ENCODE results near the gene ZNF566.

Gene ZNF566

DNA sequence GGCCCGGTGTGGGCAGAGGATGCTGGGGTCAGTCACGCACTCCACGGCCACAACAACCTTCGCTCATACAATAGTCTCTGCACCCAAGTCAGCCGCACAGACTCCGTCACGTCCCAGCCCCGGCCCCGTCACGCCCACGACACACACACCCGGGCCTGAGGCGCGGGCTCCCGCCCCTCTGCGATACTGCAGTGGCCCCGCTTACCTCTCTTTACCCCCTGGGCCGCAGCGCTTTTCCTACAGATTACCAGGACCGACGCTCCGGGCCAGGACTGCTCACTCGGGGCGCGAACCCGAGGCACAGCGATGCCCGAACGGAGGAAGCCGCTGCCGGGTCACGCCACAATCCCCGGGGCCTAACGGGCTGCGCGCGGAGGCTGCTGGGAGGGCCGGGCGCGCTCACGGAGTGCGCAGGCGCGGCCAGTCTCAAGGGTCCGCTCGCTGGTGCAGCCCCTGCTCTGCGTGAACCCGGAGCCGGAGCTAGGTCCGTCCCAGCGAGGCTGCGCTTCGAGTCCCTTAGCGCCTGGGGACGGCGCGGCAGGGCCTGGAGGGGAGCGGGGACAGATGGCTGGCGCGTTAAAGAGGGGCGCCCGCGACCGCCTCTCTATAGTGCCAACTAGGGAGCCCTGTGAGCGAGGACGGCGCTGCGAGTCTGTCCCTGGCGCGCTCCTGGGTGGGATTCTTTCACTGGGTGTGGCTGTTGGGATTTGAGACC is 70.9 kb downstream of the ZNF566 start, which contains the start of gene ZFP82:
Gene ZFP82 (minus strand): TSS at position 358 of the 715 bp plus-strand sequence. CDS start 8,855 bp downstream, outside the sequence.
- Histone ChIP-seq H4K91ac (ENCODE audit: low read length) (peak within 1 kb of the TSS; percentile 88), H3K9ac (ENCODE audit: low read length) (peak within 1 kb of the TSS; percentile 97), H3K27me3 (ENCODE audit: control insufficient read depth in 1 of 2, insufficient read depth in 1 of 2, low read length in 2 of 2) (peaks cover 0 to 6% of the 10 kb centered on the region in 2 experiments), H4K8ac (ENCODE audit: low read length) (peak within 1 kb of the TSS; percentile 96), H3K14ac (ENCODE audit: low read length in 2 of 2) (peak within 1 kb of the TSS in 1 of 2 experiments; percentile 85), H2BK12ac (ENCODE audit: low read length in 2 of 2) (peak within 1 kb of the TSS in 1 of 2 experiments; percentile 15), H3K27ac (ENCODE audit: low read length, poor library complexity, severe bottlenecking) (peak within 1 kb of the TSS; percentile 63), H3K4me3 (ENCODE audit: insufficient read depth in 1 of 2, low read depth in 1 of 2, low read length in 2 of 2) (peak within 1 kb of the TSS; percentile 69 to 93), H2BK120ac (ENCODE audit: low read depth, low read length) (peak within 1 kb of the TSS; percentile 87), H3K23ac (ENCODE audit: low read length in 2 of 2) (no peak within 1 kb of the TSS), H2AFZ (ENCODE audit: low read depth, low read length) (peak within 1 kb of the TSS; percentile 99), H3K4me2 (ENCODE audit: low read length, poor library complexity, severe bottlenecking) (peak within 1 kb of the TSS; percentile 82), H2AK5ac (ENCODE audit: low read length, severe bottlenecking) (no peak within 1 kb of the TSS), H3K9me3 (ENCODE audit: control insufficient read depth, low read length) (peaks cover 27% of the 10 kb centered on the region), H3K79me1 (replicated peaks; ENCODE audit: low read length, poor library complexity, severe bottlenecking) (peaks cover 7% of the 10 kb centered on the region), H2BK5ac (ENCODE audit: low read depth, low read length, poor library complexity, severe bottlenecking) (no peak within 1 kb of the TSS), H3K36me3 (ENCODE audit: control insufficient read depth in 1 of 2, insufficient read depth in 2 of 2, low read depth in 1 of 2, low read length in 2 of 2) (peaks cover 3 to 6% of the 10 kb centered on the region in 2 experiments), H3K4ac (ENCODE audit: low read depth in 1 of 2, low read length in 2 of 2) (peak within 1 kb of the TSS in 1 of 2 experiments; percentile 84), H3K18ac (ENCODE audit: low read depth in 1 of 2, low read length in 2 of 2) (peak within 1 kb of the TSS; percentile 89 to 90), H2BK15ac (ENCODE audit: low read depth, poor library complexity, severe bottlenecking) (peak within 1 kb of the TSS; percentile 91), H3K4me1 (ENCODE audit: control insufficient read depth, insufficient read depth, low read depth, low read length) (peaks cover 11% of the 10 kb centered on the region)
- WGBS = under 1% methylated on average over 69 of the region's 70 CpGs
- DNase-seq = peak; percentile 84

DNA sequence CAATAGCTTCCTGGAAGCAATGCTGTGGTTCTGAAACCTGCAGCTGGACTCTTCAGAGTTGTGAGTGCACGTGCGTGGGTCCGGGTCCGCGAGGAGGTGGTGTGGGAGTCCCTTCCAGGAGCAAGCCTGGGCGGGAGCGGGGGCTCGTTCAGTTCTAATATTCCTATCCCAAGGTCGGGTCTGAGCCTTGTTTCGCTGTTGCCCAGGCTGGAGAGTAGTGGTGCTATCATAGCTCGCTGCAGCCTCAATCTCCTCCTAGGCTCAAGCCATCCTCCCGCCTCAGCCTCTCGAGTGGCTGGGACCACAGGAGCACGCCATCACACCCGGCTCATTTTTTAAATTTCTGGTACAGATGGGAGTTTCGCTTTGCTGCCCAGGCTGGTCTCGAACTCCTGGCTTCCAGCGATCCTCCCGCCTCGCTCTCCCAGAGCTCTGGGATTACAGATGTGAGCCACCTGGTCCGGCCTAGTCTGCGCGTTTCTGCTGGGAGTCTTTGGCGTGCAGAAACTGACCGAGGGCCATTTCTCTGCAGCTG is 71.5 kb downstream of the ZNF566 start:
- H3K4me2 ChIP-seq (ENCODE audit: low read length, poor library complexity, severe bottlenecking) = peak overlapping the region; percentile 82
- H3K27me3 ChIP-seq (ENCODE audit: control insufficient read depth in 1 of 2, insufficient read depth in 1 of 2, low read length in 2 of 2) = peaks cover 0 to 6% of the 10 kb centered on the region in 2 experiments
- no peak overlapping the region for H2BK12ac ChIP-seq (ENCODE audit: low read length in 2 of 2)
- H3K27ac ChIP-seq (ENCODE audit: low read length, poor library complexity, severe bottlenecking) = peak overlapping the region; percentile 63
- peak overlapping the region; percentile 69 to 93 for H3K4me3 ChIP-seq (ENCODE audit: insufficient read depth in 1 of 2, low read depth in 1 of 2, low read length in 2 of 2)
- no peak overlapping the region for H2AK5ac ChIP-seq (ENCODE audit: low read length, severe bottlenecking)
- H4K91ac ChIP-seq (ENCODE audit: low read length) = no peak overlapping the region
- peaks cover 7 to 12% of the 10 kb centered on the region in 2 experiments for H3K36me3 ChIP-seq (ENCODE audit: control insufficient read depth in 1 of 2, insufficient read depth in 2 of 2, low read depth in 1 of 2, low read length in 2 of 2)
- H2AFZ ChIP-seq (ENCODE audit: low read depth, low read length) = peak overlapping the region; percentile 99
- H3K14ac ChIP-seq (ENCODE audit: low read length in 2 of 2) = peak overlapping the region in 1 of 2 experiments; percentile 71
- H3K4ac ChIP-seq (ENCODE audit: low read depth in 1 of 2, low read length in 2 of 2) = peak overlapping the region in 1 of 2 experiments; percentile 84
- no peak overlapping the region for H2BK5ac ChIP-seq (ENCODE audit: low read depth, low read length, poor library complexity, severe bottlenecking)
- H3K9ac ChIP-seq (ENCODE audit: low read length) = peak overlapping the region; percentile 97
- H3K4me1 ChIP-seq (ENCODE audit: control insufficient read depth, insufficient read depth, low read depth, low read length) = peaks cover 11% of the 10 kb centered on the region
- peaks cover 7% of the 10 kb centered on the region for H3K79me1 ChIP-seq (replicated peaks; ENCODE audit: low read length, poor library complexity, severe bottlenecking)
- DNase-seq = no peak
- WGBS = 15% methylated on average over 25 of the region's 25 CpGs
- peak overlapping the region; percentile 39 for H2BK120ac ChIP-seq (ENCODE audit: low read depth, low read length)
- no peak overlapping the region for H3K23ac ChIP-seq (ENCODE audit: low read length in 2 of 2)
- H2BK15ac ChIP-seq (ENCODE audit: low read depth, poor library complexity, severe bottlenecking) = no peak overlapping the region
- H3K18ac ChIP-seq (ENCODE audit: low read depth in 1 of 2, low read length in 2 of 2) = peak overlapping the region in 1 of 2 experiments; percentile 87
- H3K9me3 ChIP-seq (ENCODE audit: control insufficient read depth, low read length) = peaks cover 33% of the 10 kb centered on the region
- H4K8ac ChIP-seq (ENCODE audit: low read length) = peak overlapping the region; percentile 90

DNA sequence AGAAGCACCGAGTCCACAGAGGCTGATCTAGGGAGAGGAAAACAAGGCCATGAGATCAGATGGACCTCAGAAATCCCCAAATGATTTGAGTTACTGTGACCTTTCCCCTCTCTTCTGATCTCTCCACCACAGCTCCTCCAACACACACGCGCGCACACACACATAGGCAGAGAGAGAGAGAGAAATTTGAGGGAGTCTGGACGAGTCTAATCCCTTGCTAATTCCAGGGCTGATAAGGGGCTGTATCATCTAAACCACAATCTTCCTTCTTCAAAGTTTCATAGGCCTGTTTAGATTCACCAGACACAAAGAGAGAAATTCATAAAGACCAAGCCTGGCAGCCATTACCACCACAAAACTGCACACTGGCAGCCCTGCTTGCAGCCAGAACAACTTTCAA is 79.5 kb downstream of the ZNF566 start:
- no peak overlapping the region for H2BK15ac ChIP-seq (ENCODE audit: low read depth, poor library complexity, severe bottlenecking)
- no peak overlapping the region for H3K18ac ChIP-seq (ENCODE audit: low read depth in 1 of 2, low read length in 2 of 2)
- H3K4me1 ChIP-seq (ENCODE audit: control insufficient read depth, insufficient read depth, low read depth, low read length) = no peaks in the 10 kb centered on the region
- no peak overlapping the region for H4K8ac ChIP-seq (ENCODE audit: low read length)
- no peaks in the 10 kb centered on the region for H3K27me3 ChIP-seq (ENCODE audit: control insufficient read depth in 1 of 2, insufficient read depth in 1 of 2, low read length in 2 of 2)
- H3K4ac ChIP-seq (ENCODE audit: low read depth in 1 of 2, low read length in 2 of 2) = no peak overlapping the region
- 94% methylated on average over 5 of the region's 5 CpGs for WGBS
- H3K79me1 ChIP-seq (replicated peaks; ENCODE audit: low read length, poor library complexity, severe bottlenecking) = peaks cover 19% of the 10 kb centered on the region
- H2BK120ac ChIP-seq (ENCODE audit: low read depth, low read length) = no peak overlapping the region
- peaks cover 26 to 76% of the 10 kb centered on the region in 2 experiments for H3K36me3 ChIP-seq (ENCODE audit: control insufficient read depth in 1 of 2, insufficient read depth in 2 of 2, low read depth in 1 of 2, low read length in 2 of 2)
- H3K4me3 ChIP-seq (ENCODE audit: insufficient read depth in 1 of 2, low read depth in 1 of 2, low read length in 2 of 2) = peak overlapping the region in 1 of 2 experiments; percentile 43
- H3K9me3 ChIP-seq (ENCODE audit: control insufficient read depth, low read length) = peaks cover 87% of the 10 kb centered on the region
- no peak overlapping the region for H3K14ac ChIP-seq (ENCODE audit: low read length in 2 of 2)
- no peak overlapping the region for H3K27ac ChIP-seq (ENCODE audit: low read length, poor library complexity, severe bottlenecking)
- no peak overlapping the region for H2AK5ac ChIP-seq (ENCODE audit: low read length, severe bottlenecking)
- H2AFZ ChIP-seq (ENCODE audit: low read depth, low read length) = no peak overlapping the region
- H2BK5ac ChIP-seq (ENCODE audit: low read depth, low read length, poor library complexity, severe bottlenecking) = no peak overlapping the region
- no peak overlapping the region for H2BK12ac ChIP-seq (ENCODE audit: low read length in 2 of 2)
- no peak overlapping the region for H3K23ac ChIP-seq (ENCODE audit: low read length in 2 of 2)
- no peak overlapping the region for H3K9ac ChIP-seq (ENCODE audit: low read length)
- no peak for DNase-seq
- H4K91ac ChIP-seq (ENCODE audit: low read length) = no peak overlapping the region
- no peak overlapping the region for H3K4me2 ChIP-seq (ENCODE audit: low read length, poor library complexity, severe bottlenecking)

DNA sequence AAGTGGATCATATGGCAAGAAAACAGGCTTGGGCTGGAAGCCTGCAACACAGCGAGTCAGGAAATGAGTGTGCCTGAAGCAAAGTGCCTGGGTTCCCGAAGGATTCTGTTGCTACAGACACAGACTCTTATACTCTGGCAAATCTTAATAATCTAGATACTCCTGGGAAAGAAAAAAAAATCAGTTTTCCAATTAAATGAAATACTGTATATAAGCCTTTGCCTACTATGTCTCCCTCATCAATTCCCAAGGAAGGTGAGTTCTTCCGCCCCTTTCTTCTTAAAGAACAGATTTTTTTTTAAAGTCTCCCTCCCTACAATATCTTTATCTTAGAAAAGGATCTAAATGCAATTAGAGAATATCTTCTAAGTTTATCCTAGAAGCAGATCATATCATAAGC is 81.3 kb downstream of the ZNF566 start:
- no peak for DNase-seq
- Histone ChIP-seq H3K4ac (ENCODE audit: low read depth in 1 of 2, low read length in 2 of 2) (no peak overlapping the region), H3K27ac (ENCODE audit: low read length, poor library complexity, severe bottlenecking) (no peak overlapping the region), H4K8ac (ENCODE audit: low read length) (no peak overlapping the region), H3K9me3 (ENCODE audit: control insufficient read depth, low read length) (peaks cover 90% of the 10 kb centered on the region), H3K18ac (ENCODE audit: low read depth in 1 of 2, low read length in 2 of 2) (no peak overlapping the region), H3K4me3 (ENCODE audit: insufficient read depth in 1 of 2, low read depth in 1 of 2, low read length in 2 of 2) (peak overlapping the region in 1 of 2 experiments; percentile 62), H3K79me1 (replicated peaks; ENCODE audit: low read length, poor library complexity, severe bottlenecking) (peaks cover 19% of the 10 kb centered on the region), H3K4me2 (ENCODE audit: low read length, poor library complexity, severe bottlenecking) (no peak overlapping the region), H3K4me1 (ENCODE audit: control insufficient read depth, insufficient read depth, low read depth, low read length) (no peaks in the 10 kb centered on the region), H2BK120ac (ENCODE audit: low read depth, low read length) (no peak overlapping the region), H2BK5ac (ENCODE audit: low read depth, low read length, poor library complexity, severe bottlenecking) (no peak overlapping the region), H2BK12ac (ENCODE audit: low read length in 2 of 2) (no peak overlapping the region), H3K9ac (ENCODE audit: low read length) (no peak overlapping the region), H3K23ac (ENCODE audit: low read length in 2 of 2) (no peak overlapping the region), H3K14ac (ENCODE audit: low read length in 2 of 2) (no peak overlapping the region), H3K27me3 (ENCODE audit: control insufficient read depth in 1 of 2, insufficient read depth in 1 of 2, low read length in 2 of 2) (no peaks in the 10 kb centered on the region), H2BK15ac (ENCODE audit: low read depth, poor library complexity, severe bottlenecking) (no peak overlapping the region), H2AFZ (ENCODE audit: low read depth, low read length) (no peak overlapping the region), H2AK5ac (ENCODE audit: low read length, severe bottlenecking) (no peak overlapping the region), H4K91ac (ENCODE audit: low read length) (no peak overlapping the region), H3K36me3 (ENCODE audit: control insufficient read depth in 1 of 2, insufficient read depth in 2 of 2, low read depth in 1 of 2, low read length in 2 of 2) (peaks cover 36 to 86% of the 10 kb centered on the region in 2 experiments)
- WGBS = 100% methylated on average over 2 of the region's 3 CpGs
